ENCODE data around the gene CYP1A2.

The CYP1A2 gene

DNA sequence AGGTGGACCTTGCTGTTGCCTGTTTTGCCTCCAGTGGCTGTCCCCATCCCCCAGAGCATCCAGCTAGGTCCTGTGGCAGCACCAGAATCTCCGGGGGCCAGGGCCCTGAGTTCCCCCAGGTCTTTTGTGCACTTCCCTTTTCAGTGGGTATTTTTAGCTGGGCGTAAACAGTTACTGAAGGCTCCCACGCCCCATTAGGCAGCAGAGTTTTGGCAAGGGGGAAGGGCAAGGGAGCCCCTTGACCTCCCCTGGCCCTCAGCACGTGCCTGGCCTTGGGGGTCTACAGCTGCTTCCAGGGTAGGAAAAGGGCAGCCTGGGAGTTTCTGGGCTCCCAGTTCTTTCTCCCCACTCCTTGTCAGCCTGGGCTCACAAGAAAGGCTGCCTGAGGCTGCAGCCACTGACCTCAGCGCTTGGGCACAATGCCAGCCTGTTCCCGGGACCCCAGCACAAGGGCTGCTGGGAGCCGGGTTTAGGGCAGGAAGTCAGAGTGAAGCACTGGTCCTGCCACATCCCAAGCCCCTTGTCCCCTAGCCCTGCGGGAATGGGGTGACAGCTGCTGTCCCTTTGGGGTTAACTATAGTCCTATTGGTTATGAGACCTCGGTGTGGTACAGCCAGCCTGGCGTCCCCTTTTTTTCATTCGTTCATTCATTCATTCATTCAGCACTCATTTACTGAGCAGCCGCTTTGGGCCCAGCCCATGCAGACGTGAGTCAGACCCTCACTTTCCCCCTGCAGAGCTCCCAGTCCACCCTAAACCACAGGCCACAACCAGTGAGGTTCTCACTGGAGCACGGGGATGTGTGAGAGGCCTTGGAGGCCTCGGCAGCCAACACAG, 41.7 kb downstream of the CYP1A2 start:
- peak; percentile 82 for DNase-seq

GRCh38 chr15:74791007-74791406, 42.4 kb downstream of the CYP1A2 start:
- DNase-seq, result no peak

DNA sequence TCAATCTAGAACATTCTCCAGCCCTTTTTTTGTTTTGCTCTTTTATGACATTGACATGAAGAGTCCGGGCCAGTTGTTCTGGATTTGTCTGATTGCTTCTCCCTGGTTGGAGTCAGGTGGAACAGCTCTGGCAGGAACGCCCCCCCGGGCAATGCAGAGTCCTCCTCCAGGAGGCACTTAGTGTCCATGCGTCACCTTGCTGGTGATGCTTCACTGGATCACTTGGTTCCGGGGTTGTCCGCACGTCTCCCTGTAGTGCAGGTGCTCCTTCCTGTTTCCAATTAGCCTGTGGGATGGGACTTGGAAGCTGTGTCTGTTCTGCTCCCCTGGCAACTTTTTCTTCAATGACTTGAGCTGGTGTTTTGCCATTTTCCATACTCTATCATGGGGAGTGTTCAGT, 43.0 kb downstream of the CYP1A2 start:
- DNase-seq, result no peak

- DNase-seq, result no peak
These were observed 43.8 kb downstream of the CYP1A2 start for GRCh38 chr15:74792227-74793016.

GRCh38 chr15:74793135-74794028, 44.7 kb downstream of the CYP1A2 start:
- DNase-seq, result no peak

DNA sequence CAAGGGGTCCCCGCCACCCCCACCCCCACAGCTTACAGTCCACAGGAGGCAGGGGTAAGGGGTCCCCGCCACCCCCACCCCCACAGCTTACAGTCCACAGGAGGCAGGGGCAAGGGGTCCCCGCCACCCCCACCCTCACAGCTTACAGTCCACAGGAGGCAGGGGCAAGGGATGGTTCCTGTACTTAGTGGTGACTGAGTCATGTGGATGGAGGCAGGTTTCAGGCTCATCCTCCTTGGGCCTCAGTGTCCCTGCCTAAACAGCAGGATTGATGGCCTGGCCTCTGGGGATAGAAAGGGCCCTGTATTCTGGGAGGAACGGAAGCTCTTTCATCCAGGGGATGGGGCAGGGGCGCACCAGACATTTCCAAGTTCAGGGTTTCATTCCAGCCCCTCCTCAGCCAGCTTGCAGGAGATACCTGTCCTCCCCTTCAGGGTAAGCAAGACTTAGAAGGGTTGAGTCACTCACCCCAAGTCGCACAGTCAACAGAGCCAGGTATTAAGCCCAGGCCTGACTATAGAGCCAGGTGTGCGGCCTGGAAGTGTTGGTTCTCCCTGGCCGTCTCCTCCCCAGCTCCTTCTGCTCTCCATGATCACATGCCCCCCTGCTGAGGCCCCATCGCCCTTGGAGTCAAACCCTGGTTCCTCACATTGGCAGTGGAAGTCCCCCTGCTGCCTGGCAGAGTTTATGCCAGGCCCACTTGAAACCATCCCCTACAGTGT, 45.8 kb downstream of the CYP1A2 start:
- DNase-seq, result no peak

DNA sequence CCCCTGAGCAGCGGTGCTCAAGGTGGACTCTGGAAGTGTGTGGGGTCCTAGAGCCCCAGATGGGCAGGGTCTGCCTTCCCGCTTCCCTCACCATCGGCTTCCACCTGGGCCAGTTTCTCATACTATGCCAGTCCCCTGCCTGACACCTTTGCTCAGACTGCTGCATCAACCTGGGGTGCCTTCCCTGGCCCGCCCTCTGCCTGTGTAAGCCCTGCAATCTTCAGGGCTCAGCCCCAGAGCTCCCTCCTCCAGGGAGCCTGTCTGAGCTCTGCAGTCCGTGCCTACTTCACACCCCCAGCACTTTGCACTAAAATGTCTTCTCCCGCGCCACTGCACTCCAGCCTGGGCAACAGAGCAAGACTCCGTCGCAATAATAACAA, 46.3 kb downstream of the CYP1A2 start:
- DNase-seq, result no peak

- DNase-seq, result no peak
These were observed 47.5 kb downstream of the CYP1A2 start for GRCh38 chr15:74795966-74796625.

GRCh38 chr15:74798388-74799254, 50.0 kb downstream of the CYP1A2 start:
- no peak for DNase-seq

- DNase-seq, result no peak
These were observed 50.7 kb downstream of the CYP1A2 start for GRCh38 chr15:74799255-74799855.

DNA sequence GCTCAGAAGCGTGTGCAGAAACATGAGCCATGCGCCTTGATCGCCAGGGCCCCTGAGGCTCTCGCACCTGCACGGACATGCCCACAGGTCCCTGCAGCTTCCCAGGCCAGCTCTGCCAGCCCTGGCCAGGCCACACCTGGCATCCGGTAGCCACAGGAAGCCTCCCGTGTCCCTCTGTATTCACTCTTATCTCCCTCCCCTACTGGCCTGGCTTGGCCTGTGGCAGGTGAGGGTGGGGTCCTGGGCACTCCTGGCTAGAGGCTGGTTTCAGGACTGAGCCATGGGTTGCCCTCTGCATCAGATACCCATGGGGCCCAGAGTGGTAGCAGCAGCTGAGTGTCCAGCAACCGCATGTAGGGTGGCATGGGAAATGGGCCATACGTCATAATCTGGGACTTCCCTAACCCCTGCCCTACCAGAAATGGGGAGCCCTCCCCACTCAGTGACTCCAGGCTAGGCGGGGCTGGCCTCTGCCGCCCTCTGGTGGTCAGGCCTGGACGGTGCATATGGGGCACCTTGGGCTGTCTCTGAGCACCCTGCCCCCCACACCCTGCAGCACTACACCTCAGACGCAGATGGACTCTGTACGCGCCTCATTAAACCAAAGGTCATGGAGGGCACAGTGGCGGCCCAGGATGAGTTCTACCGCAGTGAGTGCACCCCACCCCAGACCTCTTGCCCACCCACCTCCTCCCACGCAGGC, 51.4 kb downstream of the CYP1A2 start:
- peak; percentile 58 for DNase-seq

DNA sequence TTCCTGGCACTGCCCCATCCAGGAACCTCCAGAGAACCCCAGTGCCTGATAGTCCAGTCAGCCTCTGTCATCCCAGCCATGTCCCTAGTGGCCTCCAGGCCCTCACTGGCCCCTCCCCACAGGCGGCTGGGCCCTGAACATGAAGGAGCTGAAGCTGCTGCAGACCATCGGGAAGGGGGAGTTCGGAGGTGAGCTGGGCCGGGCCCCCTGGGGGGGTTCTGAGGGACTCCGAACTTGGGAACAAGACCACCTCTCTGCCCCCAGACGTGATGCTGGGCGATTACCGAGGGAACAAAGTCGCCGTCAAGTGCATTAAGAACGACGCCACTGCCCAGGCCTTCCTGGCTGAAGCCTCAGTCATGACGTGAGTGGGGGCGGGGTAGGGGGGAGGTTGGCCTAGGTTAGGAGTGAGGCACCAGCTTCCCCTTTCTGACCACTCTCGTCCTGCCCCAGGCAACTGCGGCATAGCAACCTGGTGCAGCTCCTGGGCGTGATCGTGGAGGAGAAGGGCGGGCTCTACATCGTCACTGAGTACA, 52.0 kb downstream of the CYP1A2 start:
- DNase-seq, result no peak

- no peak for DNase-seq
These were observed 52.8 kb downstream of the CYP1A2 start for GRCh38 chr15:74801311-74801997.

DNA sequence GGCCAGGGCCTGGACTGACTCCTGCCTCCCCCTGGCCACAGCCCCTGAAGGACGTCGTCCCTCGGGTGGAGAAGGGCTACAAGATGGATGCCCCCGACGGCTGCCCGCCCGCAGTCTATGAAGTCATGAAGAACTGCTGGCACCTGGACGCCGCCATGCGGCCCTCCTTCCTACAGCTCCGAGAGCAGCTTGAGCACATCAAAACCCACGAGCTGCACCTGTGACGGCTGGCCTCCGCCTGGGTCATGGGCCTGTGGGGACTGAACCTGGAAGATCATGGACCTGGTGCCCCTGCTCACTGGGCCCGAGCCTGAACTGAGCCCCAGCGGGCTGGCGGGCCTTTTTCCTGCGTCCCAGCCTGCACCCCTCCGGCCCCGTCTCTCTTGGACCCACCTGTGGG, 53.6 kb downstream of the CYP1A2 start:
- DNase-seq, result no peak

- no peak for DNase-seq
These were observed 54.3 kb downstream of the CYP1A2 start for GRCh38 chr15:74802862-74803447.

DNA sequence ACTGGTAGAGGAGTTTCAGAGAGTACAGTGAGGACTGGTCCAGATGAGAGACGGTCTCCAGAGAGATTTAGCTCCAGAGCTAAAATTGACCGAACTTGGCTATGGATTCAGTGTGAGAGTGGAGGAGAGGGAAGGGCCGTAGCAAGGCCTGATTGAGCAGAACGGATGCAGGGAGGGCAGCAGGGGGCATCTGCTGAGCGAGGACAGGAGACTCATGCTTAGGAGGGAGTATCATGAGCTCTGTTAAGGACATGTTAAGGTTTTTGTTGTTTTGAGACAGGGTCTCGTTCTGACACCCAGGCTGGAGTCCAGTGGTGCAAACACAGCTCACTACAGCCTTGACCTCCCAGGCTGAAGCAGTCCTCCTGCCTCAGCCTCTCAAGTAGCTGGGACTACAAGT, 56.3 kb downstream of the CYP1A2 start:
- no peak for DNase-seq
